ENCODE data around the gene PPFIA2.

PPFIA2 gene

DNA sequence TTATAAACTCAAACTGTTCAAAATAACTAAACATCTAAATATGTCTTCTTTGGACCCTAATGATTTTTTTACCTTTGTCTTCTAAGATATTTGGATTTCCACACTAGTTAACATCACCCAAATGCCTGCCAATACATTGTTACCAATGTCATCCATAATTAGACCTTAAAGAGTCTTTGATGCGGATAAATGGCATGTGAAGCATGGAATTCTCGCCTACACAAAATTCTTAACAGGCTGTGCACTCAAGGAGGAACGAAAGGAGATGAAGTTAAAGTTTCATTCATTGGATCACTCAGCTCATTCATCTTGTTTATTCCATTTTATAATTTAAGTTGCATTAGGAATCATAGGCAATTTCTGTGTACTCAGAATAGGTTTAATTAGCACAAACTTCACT is 461.5 kb downstream of the PPFIA2 start:
- Histone ChIP-seq H3K79me2 (ENCODE audit: insufficient read depth, low read length) (no peaks in the 10 kb centered on the region), H3K9me3 (ENCODE audit: insufficient read depth, low read depth, low read length) (no peaks in the 10 kb centered on the region), H2AFZ (ENCODE audit: low read length) (no peak overlapping the region), H4K20me1 (ENCODE audit: insufficient read depth, low read length, poor library complexity, severe bottlenecking) (no peaks in the 10 kb centered on the region), H3K9me2 (replicated peaks; ENCODE audit: low read depth, low read length) (no peaks in the 10 kb centered on the region), H3F3A (ENCODE audit: low read depth) (no peaks in the 10 kb centered on the region), H3K27me3 (ENCODE audit: insufficient read depth, low read length, poor library complexity, severe bottlenecking) (no peaks in the 10 kb centered on the region), H3K4me1 (ENCODE audit: insufficient read depth, low read length, poor library complexity, severe bottlenecking) (no peaks in the 10 kb centered on the region), H3K4me2 (ENCODE audit: low read depth, low read length, poor library complexity, severe bottlenecking) (no peak overlapping the region), H3K36me3 (ENCODE audit: insufficient read depth, low read length) (no peaks in the 10 kb centered on the region), H3K9ac (ENCODE audit: low read depth, low read length, poor library complexity, severe bottlenecking) (no peak overlapping the region), H3K4me3 (ENCODE audit: low read length, poor library complexity, severe bottlenecking) (no peak overlapping the region)
- TF ChIP-seq EZH2phosphoT487 (IDR thresholded peaks at IDR 0.05; ENCODE audit: borderline replicate concordance) = no peak
- TF ChIP-seq, protein P1, sequence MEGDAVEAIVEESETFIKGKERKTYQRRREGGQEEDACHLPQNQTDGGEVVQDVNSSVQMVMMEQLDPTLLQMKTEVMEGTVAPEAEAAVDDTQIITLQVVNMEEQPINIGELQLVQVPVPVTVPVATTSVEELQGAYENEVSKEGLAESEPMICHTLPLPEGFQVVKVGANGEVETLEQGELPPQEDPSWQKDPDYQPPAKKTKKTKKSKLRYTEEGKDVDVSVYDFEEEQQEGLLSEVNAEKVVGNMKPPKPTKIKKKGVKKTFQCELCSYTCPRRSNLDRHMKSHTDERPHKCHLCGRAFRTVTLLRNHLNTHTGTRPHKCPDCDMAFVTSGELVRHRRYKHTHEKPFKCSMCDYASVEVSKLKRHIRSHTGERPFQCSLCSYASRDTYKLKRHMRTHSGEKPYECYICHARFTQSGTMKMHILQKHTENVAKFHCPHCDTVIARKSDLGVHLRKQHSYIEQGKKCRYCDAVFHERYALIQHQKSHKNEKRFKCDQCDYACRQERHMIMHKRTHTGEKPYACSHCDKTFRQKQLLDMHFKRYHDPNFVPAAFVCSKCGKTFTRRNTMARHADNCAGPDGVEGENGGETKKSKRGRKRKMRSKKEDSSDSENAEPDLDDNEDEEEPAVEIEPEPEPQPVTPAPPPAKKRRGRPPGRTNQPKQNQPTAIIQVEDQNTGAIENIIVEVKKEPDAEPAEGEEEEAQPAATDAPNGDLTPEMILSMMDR (conservative IDR thresholded peaks at IDR 0.05; ENCODE audit: low read length) = no peak

DNA sequence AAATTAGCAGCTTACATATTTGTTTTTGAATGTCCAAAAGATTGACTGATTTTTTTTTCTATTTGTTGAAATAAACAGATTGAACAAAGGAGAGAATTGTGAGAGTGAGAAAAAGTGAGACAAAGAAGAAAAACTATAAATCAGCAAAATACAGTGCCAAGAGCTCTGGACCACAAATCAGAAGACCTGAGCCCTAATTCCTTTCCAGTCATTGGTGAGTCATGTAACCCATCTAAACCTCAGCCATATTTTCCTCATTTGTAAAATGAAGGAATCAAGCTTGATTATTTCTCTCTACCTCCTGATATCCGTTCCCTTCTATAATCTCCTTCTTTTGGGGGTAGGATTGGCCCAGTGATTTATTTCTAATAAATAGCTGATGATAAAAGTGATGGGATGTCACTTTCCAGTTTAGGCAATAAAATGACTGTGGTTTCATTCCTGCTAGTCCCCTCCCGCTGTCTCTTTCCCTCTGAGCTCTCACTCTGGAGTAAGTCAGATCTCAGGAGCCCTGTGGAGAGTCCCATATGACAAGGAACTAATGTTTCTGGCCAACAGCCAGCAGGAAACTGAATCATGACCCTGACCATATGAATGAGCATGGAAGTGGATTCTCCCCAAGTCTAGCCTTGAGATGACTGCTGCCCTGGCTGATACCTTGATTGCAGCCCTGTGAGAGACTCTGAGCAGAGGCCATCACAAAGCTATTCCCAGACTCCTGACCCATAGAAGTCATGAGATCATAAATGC is 462.4 kb downstream of the PPFIA2 start:
- H3K79me2 ChIP-seq (ENCODE audit: insufficient read depth, low read length) = no peaks in the 10 kb centered on the region
- H3K9me3 ChIP-seq (ENCODE audit: insufficient read depth, low read depth, low read length) = no peaks in the 10 kb centered on the region
- no peaks in the 10 kb centered on the region for H3F3A ChIP-seq (ENCODE audit: low read depth)
- H3K4me2 ChIP-seq (ENCODE audit: low read depth, low read length, poor library complexity, severe bottlenecking) = no peak overlapping the region
- no peak overlapping the region for H3K4me3 ChIP-seq (ENCODE audit: low read length, poor library complexity, severe bottlenecking)
- H3K36me3 ChIP-seq (ENCODE audit: insufficient read depth, low read length) = no peaks in the 10 kb centered on the region
- TF ChIP-seq, protein P1 (conservative IDR thresholded peaks at IDR 0.05; ENCODE audit: low read length) = no peak
- H3K27me3 ChIP-seq (ENCODE audit: insufficient read depth, low read length, poor library complexity, severe bottlenecking) = no peaks in the 10 kb centered on the region
- H2AFZ ChIP-seq (ENCODE audit: low read length) = no peak overlapping the region
- no peaks in the 10 kb centered on the region for H4K20me1 ChIP-seq (ENCODE audit: insufficient read depth, low read length, poor library complexity, severe bottlenecking)
- no peaks in the 10 kb centered on the region for H3K9me2 ChIP-seq (replicated peaks; ENCODE audit: low read depth, low read length)
- no peaks in the 10 kb centered on the region for H3K4me1 ChIP-seq (ENCODE audit: insufficient read depth, low read length, poor library complexity, severe bottlenecking)
- no peak overlapping the region for H3K9ac ChIP-seq (ENCODE audit: low read depth, low read length, poor library complexity, severe bottlenecking)

DNA sequence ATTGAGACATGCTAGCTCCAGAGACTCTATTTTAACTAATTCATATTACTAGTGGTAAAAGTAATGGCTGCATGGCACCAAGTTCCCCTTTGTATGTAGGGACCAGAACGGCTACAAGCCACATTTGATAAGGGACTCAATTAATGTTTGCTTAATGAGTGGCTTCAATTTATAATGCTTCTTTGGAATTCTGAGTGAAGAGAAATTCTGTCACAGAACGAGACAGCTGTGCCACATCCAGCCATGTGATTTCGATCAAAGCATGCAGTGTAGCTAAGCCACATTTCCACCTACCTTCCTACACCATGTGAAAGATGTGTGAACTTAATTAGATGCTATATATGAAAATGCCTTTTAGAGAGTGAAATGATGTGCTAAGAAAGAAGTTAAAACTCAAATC is 463.9 kb downstream of the PPFIA2 start:
- Histone ChIP-seq H3K4me2 (ENCODE audit: low read depth, low read length, poor library complexity, severe bottlenecking) (no peak overlapping the region), H3K4me3 (ENCODE audit: low read length, poor library complexity, severe bottlenecking) (no peak overlapping the region), H3F3A (ENCODE audit: low read depth) (no peaks in the 10 kb centered on the region), H3K27me3 (ENCODE audit: insufficient read depth, low read length, poor library complexity, severe bottlenecking) (no peaks in the 10 kb centered on the region), H3K36me3 (ENCODE audit: insufficient read depth, low read length) (no peaks in the 10 kb centered on the region), H3K79me2 (ENCODE audit: insufficient read depth, low read length) (no peaks in the 10 kb centered on the region), H3K9me2 (replicated peaks; ENCODE audit: low read depth, low read length) (no peaks in the 10 kb centered on the region), H3K9ac (ENCODE audit: low read depth, low read length, poor library complexity, severe bottlenecking) (no peak overlapping the region), H4K20me1 (ENCODE audit: insufficient read depth, low read length, poor library complexity, severe bottlenecking) (no peaks in the 10 kb centered on the region), H3K9me3 (ENCODE audit: insufficient read depth, low read depth, low read length) (no peaks in the 10 kb centered on the region), H3K4me1 (ENCODE audit: insufficient read depth, low read length, poor library complexity, severe bottlenecking) (no peaks in the 10 kb centered on the region), H2AFZ (ENCODE audit: low read length) (no peak overlapping the region)
- no peak for TF ChIP-seq EZH2phosphoT487 (IDR thresholded peaks at IDR 0.05; ENCODE audit: borderline replicate concordance)
- TF ChIP-seq, protein P1 (conservative IDR thresholded peaks at IDR 0.05; ENCODE audit: low read length) = no peak

All from Loucy (cell line).